RPMI7951 (cell line): ENCODE data around the gene ZNF433. TPM values are rescaled to one million over a fixed set of nuclear protein-coding genes. Genes with fewer than 3 reads are reported as not detected.

ENCODE experiments used
- DNase-seq: peaks from one replicate; pipeline ENCODE4 v3.0.0-alpha.2; 2012; ENCODE audit warnings: low read depth
- total RNA-seq: library from RNA; depleted of rRNA; stranded (reverse); fragments of >200 nt; shearing (Covaris generic); gene quantifications from 2 replicates; pipeline ENCODE4 v1.2.3, GENCODE V29; 2014; rRNA removed

Gene ZNF433
- total RNA-seq, 1 experiment from 2014 or later = 3.5 TPM

DNA sequence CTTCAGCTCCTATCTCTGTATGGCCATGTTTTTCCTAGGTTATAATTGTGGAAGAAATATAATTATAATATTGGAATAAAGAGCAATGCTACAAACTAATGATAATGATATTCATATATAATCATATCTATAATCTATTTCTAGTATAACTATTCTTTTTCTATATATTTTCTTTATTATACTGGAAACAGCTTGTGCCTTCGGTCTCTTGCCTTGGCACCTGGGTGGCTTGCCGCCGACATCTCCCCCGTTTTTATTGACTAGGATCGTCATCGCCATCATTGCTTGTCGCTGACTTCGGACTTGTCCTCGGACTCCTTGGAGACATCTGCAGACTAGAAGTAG is 46.4 kb downstream of the ZNF433 start:
- DNase-seq = no peak

DNA sequence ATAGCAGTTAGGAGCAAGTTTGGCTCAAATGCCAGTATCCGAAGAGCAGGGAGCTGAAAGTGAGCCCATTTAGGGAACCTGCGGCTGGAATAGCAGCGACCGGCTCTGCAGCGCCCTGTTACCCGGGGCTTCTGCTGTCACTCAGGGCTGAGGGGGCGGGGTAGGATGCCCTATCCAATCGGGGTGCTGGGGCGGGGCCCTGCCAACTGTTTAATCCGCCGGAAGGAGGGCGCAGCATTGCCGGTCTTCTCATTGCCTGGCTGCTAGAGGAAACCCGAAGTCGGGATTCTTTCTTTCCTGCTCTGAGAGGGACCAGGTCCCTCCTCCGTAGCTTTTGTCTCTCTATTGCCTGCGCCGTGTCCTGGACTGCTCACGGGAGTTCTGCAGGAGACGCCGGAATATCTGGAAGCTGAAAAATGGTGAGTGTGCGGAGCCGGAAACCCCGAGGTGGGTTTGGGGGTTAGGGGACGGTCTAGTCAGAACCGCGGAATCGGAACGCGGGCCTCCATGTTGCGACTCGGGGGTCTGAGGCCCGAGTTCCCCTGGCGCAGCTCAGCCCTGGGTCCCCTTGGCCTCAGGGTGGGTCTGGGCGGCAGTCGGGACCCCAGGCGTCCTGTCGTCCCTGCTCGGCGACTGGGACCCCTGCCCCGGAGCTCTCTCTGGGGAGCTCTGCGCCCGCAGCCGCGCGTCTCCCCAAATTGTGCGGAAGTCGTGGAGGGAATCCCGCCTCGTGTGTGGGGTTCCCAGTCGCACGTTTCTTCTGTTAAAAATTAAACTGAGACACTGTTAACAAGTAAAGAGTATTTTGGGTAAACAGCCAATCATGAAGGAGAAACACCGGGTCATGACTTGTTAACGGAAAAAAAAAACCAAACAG is 47.8 kb downstream of the ZNF433 start:
- DNase-seq = peak; percentile 96

DNA sequence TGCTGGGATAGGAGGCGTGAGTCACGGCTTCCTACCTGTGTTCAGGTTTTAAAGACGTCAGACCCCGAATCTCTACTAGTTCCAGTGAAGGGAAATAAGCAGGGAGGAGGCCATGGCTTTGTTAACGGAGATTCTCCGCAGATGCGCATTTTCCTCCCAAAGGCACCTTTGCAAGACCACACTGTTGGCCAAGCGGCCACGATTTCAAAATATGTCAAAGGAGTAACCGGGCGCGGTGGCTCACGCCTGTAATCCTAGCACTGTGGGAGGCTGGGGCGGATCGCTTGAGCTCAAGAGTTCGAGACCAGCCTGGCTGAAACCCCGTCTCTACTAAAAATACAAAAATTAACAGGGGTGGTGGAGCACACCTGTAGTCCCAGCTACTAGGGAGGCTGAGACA is 48.7 kb downstream of the ZNF433 start:
- no peak for DNase-seq

DNA sequence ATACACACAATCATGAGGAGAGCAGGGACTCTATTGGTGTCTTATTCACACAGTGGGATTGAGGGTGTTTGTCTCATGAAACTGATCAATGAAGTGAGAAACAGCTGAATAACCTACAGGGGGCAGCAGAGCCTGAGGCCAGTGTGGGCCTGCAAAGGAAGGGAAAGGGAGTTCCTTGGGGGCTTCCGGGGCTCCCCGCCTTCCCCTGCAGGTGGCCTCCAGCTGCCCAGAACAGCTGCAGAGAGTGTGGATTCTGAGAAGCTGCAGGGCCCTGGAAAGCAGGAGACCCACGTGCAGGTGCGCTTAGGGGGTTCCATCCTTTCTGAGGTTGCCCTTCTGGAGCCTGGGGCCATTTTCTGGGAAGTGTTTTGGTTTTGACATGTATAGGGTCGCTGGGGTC is 50.5 kb downstream of the ZNF433 start:
- no peak for DNase-seq

DNA sequence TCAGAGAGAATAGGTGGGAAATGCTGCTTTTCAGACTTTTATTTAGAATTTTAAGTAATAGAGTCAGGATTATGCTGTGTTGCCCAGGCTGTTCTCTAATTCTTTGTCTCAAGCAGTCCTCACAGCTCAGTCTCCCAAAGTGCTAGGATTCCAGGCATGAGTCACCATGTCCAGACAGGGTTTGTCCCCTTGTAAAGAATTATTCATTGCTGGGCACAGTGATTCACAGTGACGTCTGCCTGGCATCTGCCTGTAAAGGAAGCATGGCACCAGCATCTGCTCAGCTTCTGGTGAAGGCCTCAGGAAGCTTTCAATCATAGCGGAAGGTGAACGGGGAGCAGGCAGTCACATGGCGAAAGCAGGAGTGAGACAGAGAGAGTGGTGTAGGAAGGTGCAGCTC is 53.0 kb downstream of the ZNF433 start:
- peak; percentile 84 for DNase-seq

DNA sequence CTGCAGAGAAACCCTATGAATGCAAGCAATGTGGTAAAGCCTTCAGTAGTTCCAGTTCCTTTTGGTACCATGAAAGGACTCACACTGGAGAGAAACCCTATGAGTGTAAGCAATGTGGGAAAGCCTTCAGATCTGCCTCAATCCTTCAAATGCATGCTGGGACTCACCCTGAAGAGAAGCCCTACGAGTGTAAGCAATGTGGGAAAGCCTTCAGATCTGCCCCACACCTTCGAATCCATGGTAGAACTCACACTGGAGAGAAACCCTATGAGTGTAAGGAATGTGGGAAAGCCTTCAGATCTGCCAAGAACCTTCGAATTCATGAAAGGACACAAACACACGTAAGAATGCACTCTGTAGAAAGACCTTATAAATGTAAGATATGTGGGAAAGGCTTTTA is 56.0 kb downstream of the ZNF433 start:
- DNase-seq = no peak

DNA sequence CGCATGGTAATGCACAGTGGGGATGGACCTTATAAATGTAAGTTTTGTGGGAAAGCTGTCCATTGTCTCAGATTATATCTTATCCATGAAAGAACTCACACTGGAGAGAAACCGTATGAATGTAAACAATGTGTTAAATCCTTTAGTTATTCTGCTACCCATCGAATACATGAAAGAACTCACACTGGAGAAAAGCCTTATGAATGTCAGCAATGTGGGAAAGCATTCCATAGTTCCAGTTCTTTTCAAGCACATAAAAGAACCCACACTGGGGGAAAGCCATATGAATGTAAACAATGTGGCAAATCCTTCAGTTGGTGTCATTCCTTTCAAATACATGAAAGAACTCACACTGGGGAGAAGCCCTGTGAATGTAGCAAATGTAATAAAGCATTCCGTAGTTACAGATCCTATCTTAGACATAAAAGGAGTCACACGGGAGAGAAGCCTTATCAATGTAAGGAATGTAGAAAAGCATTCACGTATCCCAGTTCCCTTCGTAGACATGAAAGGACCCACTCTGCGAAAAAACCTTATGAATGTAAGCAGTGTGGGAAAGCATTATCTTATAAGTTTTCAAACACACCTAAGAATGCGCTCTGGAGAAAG is 56.9 kb downstream of the ZNF433 start:
- DNase-seq = no peak

DNA sequence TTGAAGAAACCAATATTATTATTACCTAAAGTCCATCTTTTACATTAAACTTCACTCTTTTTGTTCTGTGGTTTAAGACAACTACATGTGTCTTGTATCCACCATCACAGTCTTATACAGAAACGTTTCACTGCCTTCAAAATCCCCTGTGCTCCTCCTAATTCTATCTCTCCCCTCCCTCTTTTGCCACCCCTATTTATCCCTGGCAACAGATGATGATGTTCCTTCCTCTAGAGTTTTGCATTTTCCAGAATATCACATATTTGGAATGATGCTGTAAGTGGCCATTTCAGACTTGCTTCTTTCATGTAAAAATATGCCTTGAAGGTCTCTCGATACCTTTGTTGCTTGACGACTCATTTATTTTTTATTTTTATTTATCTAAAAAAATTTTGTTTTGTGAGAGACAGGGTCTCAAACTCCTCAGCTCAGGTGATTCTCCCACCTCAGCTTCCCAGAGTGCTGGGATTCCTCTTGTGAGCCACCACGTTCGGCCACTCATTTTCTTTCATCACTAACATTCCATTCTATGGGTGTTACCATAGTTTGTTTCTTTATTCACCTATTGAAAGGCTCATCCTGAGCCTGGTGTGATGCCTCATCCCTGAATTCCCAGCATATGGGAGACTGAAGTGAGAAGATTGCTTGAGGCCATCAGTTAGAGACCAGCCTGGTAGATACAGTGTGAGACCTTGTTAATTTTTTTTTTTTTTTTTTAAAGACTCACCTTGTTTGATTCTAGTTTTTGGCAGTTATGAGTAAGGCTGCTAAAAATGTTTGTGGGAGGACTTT is 62.3 kb downstream of the ZNF433 start:
- DNase-seq = no peak

DNA sequence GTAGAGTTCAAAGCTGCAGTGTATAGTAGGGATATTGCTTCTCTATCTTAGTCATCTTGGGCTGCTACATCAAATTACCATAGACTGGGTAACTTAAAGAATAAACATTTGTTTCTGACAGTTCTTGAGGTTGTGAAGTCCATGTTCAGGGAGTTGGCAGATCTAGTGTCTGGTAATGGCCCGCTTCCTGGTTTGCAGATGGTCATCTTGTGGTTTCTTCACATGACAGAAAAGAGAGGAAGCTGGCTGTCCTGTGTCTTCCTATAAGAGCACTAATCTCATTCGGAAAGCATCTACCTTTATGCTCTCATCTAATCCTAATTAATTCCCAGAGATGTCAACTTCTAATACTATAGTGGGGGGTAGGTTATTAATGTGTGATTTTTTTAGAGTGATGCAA is 64.4 kb downstream of the ZNF433 start:
- no peak for DNase-seq

DNA sequence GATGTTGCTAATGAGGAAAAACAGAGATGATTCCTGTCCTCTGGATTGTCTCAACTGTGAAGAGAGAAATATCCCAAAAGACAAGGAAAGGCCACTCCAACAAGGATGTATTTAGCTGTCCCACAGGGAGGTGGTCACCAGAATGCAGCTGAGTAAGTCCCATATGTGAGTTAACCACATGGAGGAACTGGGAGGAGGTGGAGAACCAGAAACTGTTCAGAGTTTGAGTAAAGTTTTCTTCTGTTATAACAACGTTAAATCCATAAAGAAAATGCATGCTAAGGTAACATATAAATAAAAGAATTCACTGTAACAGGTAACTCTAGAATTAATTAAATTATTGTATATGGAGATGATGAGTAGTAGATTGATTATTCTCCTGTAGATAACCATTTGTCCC is 65.3 kb downstream of the ZNF433 start:
- no peak for DNase-seq

DNA sequence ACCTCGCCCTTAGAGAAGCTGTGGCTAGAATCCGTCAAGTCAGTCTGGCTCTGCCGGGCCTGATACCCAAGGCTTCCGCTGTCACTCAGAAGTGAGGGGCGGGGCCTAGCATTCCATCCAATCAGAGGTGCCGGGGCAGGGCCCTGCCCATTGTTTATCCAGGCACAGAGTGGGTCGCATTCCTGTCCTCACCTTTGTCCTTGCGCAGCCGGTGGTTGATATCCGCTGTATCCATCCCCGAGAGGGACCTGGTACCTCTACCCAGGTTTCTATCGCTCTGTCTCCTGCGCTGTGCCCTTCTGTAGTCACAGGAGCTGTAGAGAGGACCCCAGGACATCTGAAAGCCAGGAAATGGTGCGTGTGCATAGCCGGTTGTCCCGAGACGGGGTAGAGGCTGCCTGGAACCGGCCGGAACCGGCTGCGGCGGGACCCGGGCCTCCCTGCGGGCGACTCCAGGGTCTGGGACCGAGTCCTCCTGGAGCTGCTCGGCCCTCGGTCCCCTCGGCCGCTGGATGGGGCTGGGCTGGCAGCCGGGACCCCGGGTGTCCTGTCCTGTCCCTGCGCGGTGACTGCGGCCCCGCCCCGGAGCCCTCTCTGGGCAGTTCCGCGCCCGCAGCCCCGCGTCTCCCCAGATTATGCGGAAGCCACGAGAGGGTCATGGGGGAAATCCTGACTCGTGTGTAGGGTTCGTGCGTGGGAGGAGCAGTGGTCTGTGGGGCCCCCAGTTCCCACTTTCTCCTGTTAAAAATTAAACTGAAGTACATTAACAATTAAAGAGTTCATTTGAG is 70.4 kb downstream of the ZNF433 start, which contains the start of gene ZNF763:
Gene ZNF763 (plus strand): TSS at position 183 of the 788 bp plus-strand sequence. CDS start 169 bp downstream, at position 352.
- DNase-seq = peak; percentile 84

Other genes starting within 250 kb of the ZNF433 start
- gene ZNF491, start 237.2 kb downstream of the ZNF433 start, total RNA-seq = 1.9 and 2.5 TPM in 2 replicates
- gene ZNF440, start 221.4 kb downstream of the ZNF433 start, total RNA-seq = 6.7 and 6.8 TPM in 2 replicates
- gene ZNF439, start 187.0 kb downstream of the ZNF433 start, total RNA-seq = 11.1 and 12.3 TPM in 2 replicates
- gene ZNF69, start 147.9 kb downstream of the ZNF433 start, total RNA-seq = 17.8 and 23.0 TPM in 2 replicates
- 10.4 and 13.5 TPM in 2 replicates for gene ZNF700, start 110.6 kb downstream of the ZNF433 start, total RNA-seq
- 1.1 and 4.7 TPM in 2 replicates for gene ZNF763, start 70.6 kb downstream of the ZNF433 start, total RNA-seq
- 0.96 and 0.98 TPM in 2 replicates for gene ZNF878, start 17.3 kb upstream of the ZNF433 start, total RNA-seq
- gene ZNF844, start 29.1 kb upstream of the ZNF433 start, total RNA-seq = 3.5 and 5.2 TPM in 2 replicates
- 7.6 and 8.3 TPM in 2 replicates for gene ZNF20, start 104.7 kb upstream of the ZNF433 start, total RNA-seq
- gene ZNF625, start 121.1 kb upstream of the ZNF433 start, total RNA-seq = 6.8 and 7.9 TPM in 2 replicates
- gene ZNF136, start 127.4 kb upstream of the ZNF433 start, total RNA-seq = 6.6 and 9.0 TPM in 2 replicates